Spleen (tissue), 11 donors: ENCODE measurements around the gene SH2D5. TPM values are rescaled to one million over a fixed set of nuclear protein-coding genes. Genes with fewer than 3 reads are reported as not detected.

Source experiments
- DNase-seq: peaks from one replicate; pipeline ENCODE4 v3.0.0-alpha.2; 2020
- H3K27ac ChIP-seq, 8 donors: fragments of 200-600 bp; sonication (generic) in 7 of 8; 1 replicate in 4 of 8; 2 replicates in 4 of 8; pipeline versions ENCODE4 v1.5.0 to v1.8.0; 2016 to 2021; ENCODE audit warnings: inconsistent platforms in 4 of 8, mild to moderate bottlenecking in 4 of 8, moderate library complexity in 1 of 8
- H3K27me3 ChIP-seq, 7 donors: fragments of 200-600 bp; sonication (generic) in 6 of 7; replicated peaks in 1 of 7; 1 replicate in 4 of 7; 2 replicates in 3 of 7; pipeline versions ENCODE4 v1.5.0 to v1.8.0; 2016 to 2021; ENCODE audit warnings: inconsistent platforms in 3 of 7, mild to moderate bottlenecking in 1 of 7
- H3K36me3 ChIP-seq, 6 donors: fragments of 200-600 bp; sonication (generic) in 5 of 6; 1 replicate in 4 of 6; 2 replicates in 2 of 6; pipeline versions ENCODE4 v1.5.0 to v1.8.0; 2016 to 2021; ENCODE audit warnings: inconsistent platforms in 2 of 6
- H3K4me1 ChIP-seq, 6 donors: fragments of 200-600 bp; sonication (generic) in 5 of 6; 1 replicate in 3 of 6; 2 replicates in 3 of 6; pipeline versions ENCODE4 v1.5.0 to v1.8.0; 2016 to 2021; ENCODE audit warnings: inconsistent platforms in 3 of 6
- H3K4me3 ChIP-seq, 8 donors: fragments of 200-600 bp; sonication (generic) in 7 of 8; 1 replicate in 4 of 8; 2 replicates in 4 of 8; pipeline versions ENCODE4 v1.5.0 to v1.8.0; 2016 to 2021; ENCODE audit warnings: inconsistent platforms in 4 of 8, mild to moderate bottlenecking in 4 of 8, moderate library complexity in 2 of 8
- H3K9me3 ChIP-seq, 8 donors: fragments of 200-600 bp; sonication (generic) in 7 of 8; 1 replicate in 4 of 8; 2 replicates in 4 of 8; pipeline versions ENCODE4 v1.5.0 to v1.8.0; 2016 to 2021; ENCODE audit warnings: inconsistent platforms in 4 of 8
- CTCF ChIP-seq, 11 experiments: fragments of 200-600 bp in 7 of 11; fragments of 450-650 bp in 4 of 11; sonication (generic) in 4 of 11; IDR thresholded peaks in 8 of 11; conservative IDR thresholded peaks in 3 of 11; 1 replicate in 7 of 11; 2 replicates in 4 of 11; pipeline versions ENCODE4 v1.4.0 to v1.8.0; 2016 to 2021; ENCODE audit warnings: antibody characterized with exemption in 11 of 11, inconsistent platforms in 4 of 11, mild to moderate bottlenecking in 1 of 11
- POLR2A ChIP-seq, 3 donors: fragments of 450-650 bp; IDR thresholded peaks; one replicate each; pipeline ENCODE4 v1.5.1; 2017; ENCODE audit warnings: antibody characterized with exemption in 3 of 3, mild to moderate bottlenecking in 1 of 3
- POLR2AphosphoS5 ChIP-seq, 3 donors: sonication (generic); formaldehyde crosslinking; IDR thresholded peaks; one replicate each; pipeline ENCODE4 v1.5.1; 2017; ENCODE audit warnings: antibody characterized with exemption in 3 of 3
- WGBS, 5 donors: extraction: QIAGEN DNeasy Blood & Tissue Kit in 3 of 5; methylation state at CpG; one replicate each; pipeline versions ENCODE4 v1.1.5 to v1.1.7; 2013 to 2018; 5-methylcytosine and 5-hydroxymethylcytosine counted together
- intact Hi-C: fragments of 100-400 bp; cut with DNase I; formaldehyde crosslinking; loops from one replicate; pipeline ENCODE4 v1.15.0; 2023; ENCODE audit warnings: low total_unique reads
- polyA plus RNA-seq, 3 donors: library from polyadenylated mRNA; stranded (reverse); fragments of 200-250 nt; gene quantifications; one replicate each; pipeline ENCODE4 v1.2.1, GENCODE V29; 2013
- total RNA-seq, 7 donors: library from RNA; depleted of rRNA in 3 of 7; stranded (reverse); fragments of >200 nt in 3 of 7; fragmentation: NEBNext Ultra II Directional in 4 of 7; extraction: Animal tissue kit (Norgen Biotek cat#: 25700) in 4 of 7; gene quantifications; one replicate each; pipeline versions ENCODE4 v1.1.0 to v1.2.1, GENCODE V29; 2016 to 2021
- donor health status: healthy with polysubstance abuse.
- donor health status: DM: no; HTN: no; CAD: no; lungs with moderate emphysema.
- donor health status: DM: no; HTN: no; CAD: no.
- donor health status: Bipolar disorder and iron deficiency.
- donor health status: healthy.
- donor health status: DM: no; HTN: no; CAD: no.
- donor health status: DM: yes; HTN: yes; CAD: no.

Gene SH2D5
- total and polyA plus RNA-seq, 10 donors = 0.02 to 0.22 (median 0.05) TPM; not detected in 5

- TF ChIP-seq CTCF (IDR thresholded peaks at IDR 0.05 in 8 of 11, conservative IDR thresholded peaks at IDR 0.05 in 3 of 11) (no peak), POLR2AphosphoS5 (IDR thresholded peaks at IDR 0.05) (no peak), POLR2A (IDR thresholded peaks at IDR 0.05) (no peak)
- H3K4me1 ChIP-seq = peaks cover 3 to 14% (median 13%) of the 10 kb centered on the region in 6 donors
- H3K9me3 ChIP-seq = no peaks in the 10 kb centered on the region
- 89 to 95% (median 92%) methylated on average over 28 to 29 of the region's 29 CpGs for WGBS, 5 donors
- H3K27me3 ChIP-seq = peaks cover 0 to 24% (median 12%) of the 10 kb centered on the region in 7 donors
- no peak overlapping the region for H3K4me3 ChIP-seq
- DNase-seq = peak; percentile 29
- intact Hi-C loops = no loop called here
- H3K27ac ChIP-seq = no peak overlapping the region
- H3K36me3 ChIP-seq = no peaks in the 10 kb centered on the region
Measured at GRCh38 chr1:20721117-20722061, 11.1 kb downstream of the SH2D5 start.

GRCh38 chr1:20720631-20721091 is 11.8 kb downstream of the SH2D5 start:
- 87 to 94% (median 90%) methylated on average over 7 to 12 of the region's 12 CpGs for WGBS, 5 donors

GRCh38 chr1:20719871-20720620 is 12.5 kb downstream of the SH2D5 start:
- H3K27ac ChIP-seq = no peak overlapping the region
- TF ChIP-seq POLR2AphosphoS5 (IDR thresholded peaks at IDR 0.05) (no peak), CTCF (IDR thresholded peaks at IDR 0.05 in 8 of 11, conservative IDR thresholded peaks at IDR 0.05 in 3 of 11) (no peak), POLR2A (IDR thresholded peaks at IDR 0.05) (no peak)
- peaks cover 0 to 37% (median 17%) of the 10 kb centered on the region in 7 donors for H3K27me3 ChIP-seq
- H3K4me3 ChIP-seq = no peak overlapping the region
- no peaks in the 10 kb centered on the region for H3K9me3 ChIP-seq
- intact Hi-C loops = no loop called here
- DNase-seq = peak; percentile 29
- no peaks in the 10 kb centered on the region for H3K36me3 ChIP-seq
- peaks cover 3 to 14% (median 13%) of the 10 kb centered on the region in 6 donors for H3K4me1 ChIP-seq
- WGBS, 5 donors = 73 to 89% (median 75%) methylated on average over 5 of the region's 5 CpGs

More at GRCh38 chr1:20720631-20721091, 11.8 kb downstream of the SH2D5 start:
- Histone ChIP-seq H3K9me3 (no peaks in the 10 kb centered on the region), H3K4me1 (peaks cover 3 to 14% (median 13%) of the 10 kb centered on the region in 6 donors), H3K27me3 (peaks cover 0 to 31% (median 17%) of the 10 kb centered on the region in 7 donors), H3K4me3 (no peak overlapping the region), H3K27ac (no peak overlapping the region), H3K36me3 (no peaks in the 10 kb centered on the region)
- peak; percentile 58 for DNase-seq
- TF ChIP-seq POLR2A (IDR thresholded peaks at IDR 0.05) = no peak
- no peak for TF ChIP-seq POLR2AphosphoS5 (IDR thresholded peaks at IDR 0.05)
- no peak for TF ChIP-seq CTCF (IDR thresholded peaks at IDR 0.05 in 8 of 11, conservative IDR thresholded peaks at IDR 0.05 in 3 of 11)
- intact Hi-C loops = no loop called here
